B cell (primary cell): ENCODE data around the gene SLC35A3. TPM values are rescaled to one million over a fixed set of nuclear protein-coding genes. Genes with fewer than 3 reads are reported as not detected.

Experiments used
- ATAC-seq: fragments of 200-7000 bp; cut with Tn5 transposase; one replicate; pipeline ENCODE4 v1.10.0; 2021; ENCODE audit warnings: low read depth, mild to moderate bottlenecking, moderate number of reproducible peaks, moderate library complexity
- CTCF ChIA-PET: fragments of 350-600 bp; sonication (Branson Sonifier 250); formaldehyde crosslinking; loops from one replicate; lab custom pipeline; 2021; ENCODE audit warnings: antibody characterized with exemption, inconsistent platforms; lab: Charles Lee
- POLR2A ChIA-PET: fragments of 350-600 bp; sonication (Branson Sonifier 250); formaldehyde crosslinking; loops from one replicate; lab custom pipeline; 2021; ENCODE audit warnings: antibody characterized with exemption; lab: Charles Lee
- DNase-seq: peaks from one replicate; pipeline ENCODE4 v3.0.0; 2013
- H2AFZ ChIP-seq: 2 replicates; pipeline ENCODE4 v1.6.1; 2012; ENCODE audit warnings: mild to moderate bottlenecking, low read depth, low read length; ENCODE audit not compliant: insufficient read depth, poor library complexity, severe bottlenecking
- H3K27ac ChIP-seq, 2 donors: 1 replicate in 1 of 2; 2 replicates in 1 of 2; pipeline ENCODE4 v1.5.1; 2012 to 2013; ENCODE audit warnings: low read length in 2 of 2, mild to moderate bottlenecking in 2 of 2, moderate library complexity in 1 of 2
- H3K27me3 ChIP-seq, 4 experiments: fragments of 200-600 bp in 1 of 4; sonication (generic) in 1 of 4; replicated peaks in 1 of 4; 1 replicate in 2 of 4; 2 replicates in 2 of 4; pipeline versions ENCODE4 v1.6.1 to v1.7.0; 2013 to 2016; ENCODE audit warnings: low read length in 3 of 4, mild to moderate bottlenecking in 2 of 4, mixed read lengths in 1 of 4, moderate library complexity in 1 of 4; ENCODE audit not compliant: insufficient read depth in 4 of 4, control insufficient read depth in 3 of 4; ENCODE audit errors: control extremely low read depth in 1 of 4
- H3K36me3 ChIP-seq, 2 experiments: replicated peaks in 1 of 2; 1 replicate in 1 of 2; 2 replicates in 1 of 2; pipeline versions ENCODE4 v1.6.1 to v1.7.1; 2013; ENCODE audit warnings: low read length in 1 of 2; ENCODE audit not compliant: insufficient read depth in 2 of 2, control insufficient read depth in 1 of 2; ENCODE audit errors: control extremely low read depth in 1 of 2, extremely low read depth in 1 of 2
- H3K4me1 ChIP-seq, 2 donors: fragments of 200-600 bp in 1 of 2; sonication (generic) in 1 of 2; 1 replicate in 1 of 2; 2 replicates in 1 of 2; pipeline versions ENCODE4 v1.5.1 to v1.6.1; 2013 to 2017; ENCODE audit warnings: low read length in 2 of 2; ENCODE audit not compliant: control insufficient read depth in 2 of 2, insufficient read depth in 2 of 2
- H3K4me2 ChIP-seq: replicated peaks from 2 replicates; pipeline ENCODE3; 2012; ENCODE audit warnings: mild to moderate bottlenecking, low read depth, low read length; ENCODE audit not compliant: poor library complexity, severe bottlenecking
- H3K4me3 ChIP-seq, 5 experiments: fragments of 200-600 bp in 1 of 5; sonication (generic) in 1 of 5; 1 replicate in 3 of 5; 2 replicates in 2 of 5; pipeline versions ENCODE4 v1.5.1 to v1.7.0; 2011 to 2016; ENCODE audit warnings: low read length in 4 of 5, mild to moderate bottlenecking in 4 of 5, low read depth in 2 of 5, control low read depth in 1 of 5, moderate library complexity in 1 of 5; ENCODE audit not compliant: insufficient read depth in 1 of 5; ENCODE audit errors: control extremely low read depth in 1 of 5, extremely low read depth in 1 of 5
- H3K79me2 ChIP-seq: fragments of 200-600 bp; sonication (generic); one replicate; pipeline ENCODE4 v1.6.0; 2016; ENCODE audit warnings: low read length; ENCODE audit not compliant: control insufficient read depth, insufficient read depth
- H3K9ac ChIP-seq: fragments of 200-600 bp; sonication (generic); 2 replicates; pipeline ENCODE4 v1.6.1; 2017; ENCODE audit warnings: mild to moderate bottlenecking, low read length, moderate library complexity
- H3K9me3 ChIP-seq, 3 donors: one replicate each; pipeline versions ENCODE4 v1.6.1 to v1.7.1; 2013; ENCODE audit warnings: low read length in 2 of 3; ENCODE audit not compliant: control insufficient read depth in 2 of 3, insufficient read depth in 1 of 3; ENCODE audit errors: control extremely low read depth in 1 of 3
- H4K20me1 ChIP-seq: 2 replicates; pipeline ENCODE4 v1.6.0; 2012; ENCODE audit warnings: mild to moderate bottlenecking, low read length; ENCODE audit not compliant: insufficient read depth, control insufficient read depth, poor library complexity, severe bottlenecking
- H3K27ac Mint-ChIP-seq: one replicate; pipeline ENCODE4 v1.8.0; 2021; ENCODE audit warnings: mixed read lengths
- H3K27me3 Mint-ChIP-seq: one replicate; pipeline ENCODE4 v1.8.0; 2021; ENCODE audit warnings: mixed read lengths
- H3K4me1 Mint-ChIP-seq: one replicate; pipeline ENCODE4 v1.8.0; 2021; ENCODE audit warnings: mixed read lengths
- H3K4me3 Mint-ChIP-seq: one replicate; pipeline ENCODE4 v1.8.0; 2021; ENCODE audit warnings: mixed read lengths
- H3K9me3 Mint-ChIP-seq: one replicate; pipeline ENCODE4 v1.8.0; 2022; ENCODE audit warnings: mixed read lengths; ENCODE audit not compliant: insufficient read depth
- CTCF ChIP-seq: fragments of 200-600 bp; IDR thresholded peaks from one replicate; pipeline ENCODE4 v1.8.0; 2022; ENCODE audit warnings: antibody characterized with exemption, mild to moderate bottlenecking
- EZH2 ChIP-seq: IDR thresholded peaks from 2 replicates; pipeline ENCODE4 v1.6.1; 2012; ENCODE audit warnings: borderline replicate concordance, low read depth, mild to moderate bottlenecking, moderate library complexity, low read length; ENCODE audit not compliant: insufficient read depth, poor library complexity, severe bottlenecking
- WGBS: methylation state at CpG from one replicate; pipeline ENCODE4 v1.1.5; 2013; ENCODE audit warnings: missing lambda C conversion rate; ENCODE audit not compliant: insufficient coverage; 5-methylcytosine and 5-hydroxymethylcytosine counted together
- intact Hi-C: fragments of 100-400 bp; cut with micrococcal nuclease; formaldehyde crosslinking; loops from one replicate; pipeline ENCODE4 v1.10.0; 2022
- polyA plus RNA-seq: library from polyadenylated mRNA; depleted of rRNA; stranded (reverse); fragments of >200 nt; gene quantifications from 2 replicates; pipeline ENCODE4 v1.2.3, GENCODE V29; 2012
- total RNA-seq, 2 donors: library from RNA; stranded (reverse); fragments of 120-200 nt in 1 of 2; gene quantifications; 1 replicate in 1 of 2; 2 replicates in 1 of 2; pipeline versions ENCODE4 v1.2.3 to v1.2.4, GENCODE V29; 2013 to 2022

SLC35A3 gene
- total and polyA plus RNA-seq, 2 donors (not counting 1 experiment from before 2014, with no cell fraction given) = 10.7 to 30.2 TPM

GRCh38 chr1:99988210-99988765 is 18.5 kb downstream of the SLC35A3 start:
- no peak for DNase-seq
- intact Hi-C loops = no loop called here
- no peaks in the 10 kb centered on the region for H3K4me1 ChIP-seq
- peaks cover 14% of the 10 kb centered on the region for H4K20me1 ChIP-seq
- H3K27me3 Mint-ChIP-seq = no peaks in the 10 kb centered on the region
- H3K9me3 Mint-ChIP-seq = peaks cover 5% of the 10 kb centered on the region
- no peak overlapping the region for H3K4me3 ChIP-seq
- H3K4me3 Mint-ChIP-seq = no peak overlapping the region
- H3K9me3 ChIP-seq = peaks cover 5 to 15% (median 15%) of the 10 kb centered on the region in 3 donors
- POLR2A ChIA-PET = interaction anchor here (0.7 kb wide), 1 partner anchor 415 kb away, joined by 8 read pairs; no protein-coding TSS in a partner anchor
- ATAC-seq = no peak
- peaks cover 3% of the 10 kb centered on the region for H3K4me1 Mint-ChIP-seq
- TF ChIP-seq EZH2 = no peak
- no peak for TF ChIP-seq CTCF
- no CpG with 5 or more reads among the region's 1 CpG for WGBS
- CTCF ChIA-PET = no interaction called here
- peaks cover 42% of the 10 kb centered on the region for H3K79me2 ChIP-seq
- no peaks in the 10 kb centered on the region for H3K27me3 ChIP-seq
- H3K9ac ChIP-seq = no peak overlapping the region
- peaks cover 3% of the 10 kb centered on the region in 2 experiments for H3K36me3 ChIP-seq
- no peak overlapping the region for H3K4me2 ChIP-seq
- no peak overlapping the region for H3K27ac ChIP-seq
- no peak overlapping the region for H2AFZ ChIP-seq
- no peak overlapping the region for H3K27ac Mint-ChIP-seq

- Histone ChIP-seq H3K4me1 (no peaks in the 10 kb centered on the region), H3K36me3 (peaks cover 7 to 13% of the 10 kb centered on the region in 2 experiments), H3K9me3 (peaks cover 7 to 15% (median 13%) of the 10 kb centered on the region in 3 donors), H3K79me2 (peaks cover 25% of the 10 kb centered on the region), H3K27me3 (no peaks in the 10 kb centered on the region), H3K4me2 (no peak overlapping the region), H2AFZ (no peak overlapping the region), H3K27ac (no peak overlapping the region), H4K20me1 (peaks cover 9% of the 10 kb centered on the region), H3K4me3 (no peak overlapping the region), H3K9ac (no peak overlapping the region)
- CTCF ChIA-PET = no interaction called here
- DNase-seq (no peak), ATAC-seq (no peak)
- H3K4me1 Mint-ChIP-seq = no peaks in the 10 kb centered on the region
- no peak overlapping the region for H3K27ac Mint-ChIP-seq
- H3K9me3 Mint-ChIP-seq = peaks cover 2% of the 10 kb centered on the region
- H3K27me3 Mint-ChIP-seq = no peaks in the 10 kb centered on the region
- POLR2A ChIA-PET = no interaction called here
- TF ChIP-seq EZH2 = no peak
- no peak for TF ChIP-seq CTCF
- H3K4me3 Mint-ChIP-seq = no peak overlapping the region
- intact Hi-C loops = no loop called here
These were observed 22.4 kb downstream of the SLC35A3 start for GRCh38 chr1:99992044-99992722.
